ENCODE measurements around the gene ANKS1A.

DNA sequence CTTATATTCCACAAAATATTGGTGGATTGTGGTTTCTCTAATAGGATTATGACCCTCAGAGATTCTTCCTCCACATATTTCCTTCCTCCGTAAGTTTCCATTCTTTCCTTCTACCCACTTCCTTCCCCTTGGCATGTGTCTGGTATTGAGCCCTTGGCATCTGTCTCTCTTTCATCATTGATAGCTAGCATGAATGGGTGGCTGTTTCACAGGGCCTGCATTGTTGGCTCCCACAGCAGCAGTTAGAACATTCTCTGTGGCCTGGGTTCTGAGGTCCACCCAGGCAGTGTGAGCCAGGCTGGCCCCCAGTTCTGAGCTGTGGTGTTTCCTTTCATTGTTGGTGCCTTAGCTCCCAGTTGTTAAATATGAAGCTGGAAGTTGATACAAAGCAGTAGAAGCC, 125.3 kb downstream of the ANKS1A start:
- TF ChIP-seq, protein P1, sequence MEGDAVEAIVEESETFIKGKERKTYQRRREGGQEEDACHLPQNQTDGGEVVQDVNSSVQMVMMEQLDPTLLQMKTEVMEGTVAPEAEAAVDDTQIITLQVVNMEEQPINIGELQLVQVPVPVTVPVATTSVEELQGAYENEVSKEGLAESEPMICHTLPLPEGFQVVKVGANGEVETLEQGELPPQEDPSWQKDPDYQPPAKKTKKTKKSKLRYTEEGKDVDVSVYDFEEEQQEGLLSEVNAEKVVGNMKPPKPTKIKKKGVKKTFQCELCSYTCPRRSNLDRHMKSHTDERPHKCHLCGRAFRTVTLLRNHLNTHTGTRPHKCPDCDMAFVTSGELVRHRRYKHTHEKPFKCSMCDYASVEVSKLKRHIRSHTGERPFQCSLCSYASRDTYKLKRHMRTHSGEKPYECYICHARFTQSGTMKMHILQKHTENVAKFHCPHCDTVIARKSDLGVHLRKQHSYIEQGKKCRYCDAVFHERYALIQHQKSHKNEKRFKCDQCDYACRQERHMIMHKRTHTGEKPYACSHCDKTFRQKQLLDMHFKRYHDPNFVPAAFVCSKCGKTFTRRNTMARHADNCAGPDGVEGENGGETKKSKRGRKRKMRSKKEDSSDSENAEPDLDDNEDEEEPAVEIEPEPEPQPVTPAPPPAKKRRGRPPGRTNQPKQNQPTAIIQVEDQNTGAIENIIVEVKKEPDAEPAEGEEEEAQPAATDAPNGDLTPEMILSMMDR (IDR thresholded peaks at IDR 0.05), result no peak
- no peak for TF ChIP-seq POLR2A (IDR thresholded peaks at IDR 0.05)
